Endometrium (tissue), 2 donors: ENCODE measurements around the gene CFAP161.

Experiments
- FAIRE-seq: peaks from 2 replicates; lab custom pipeline; 2012; peaks lifted over from hg19 to GRCh38; lab: Jason Lieb, UNC
- donor health status: control.
- donor health status: control.

Gene CFAP161

GRCh38 chr15:81183439-81183775, 49.3 kb downstream of the CFAP161 start:
- no peak for FAIRE-seq

GRCh38 chr15:81184188-81184587, 50.1 kb downstream of the CFAP161 start:
- no peak for FAIRE-seq

- no peak for FAIRE-seq
Measured at GRCh38 chr15:81185631-81186295, 51.7 kb downstream of the CFAP161 start.

GRCh38 chr15:81188354-81188753, 54.3 kb downstream of the CFAP161 start:
- FAIRE-seq, result no peak

- FAIRE-seq, result peak; percentile 31
Measured at GRCh38 chr15:81189583-81190283, 55.7 kb downstream of the CFAP161 start.

- FAIRE-seq, result no peak
Measured at GRCh38 chr15:81190922-81191507, 56.9 kb downstream of the CFAP161 start.

GRCh38 chr15:81191701-81192100, 57.6 kb downstream of the CFAP161 start:
- no peak for FAIRE-seq

- FAIRE-seq, result no peak
Measured at GRCh38 chr15:81194723-81195122, 60.7 kb downstream of the CFAP161 start.

- FAIRE-seq, result no peak
Measured at GRCh38 chr15:81195339-81195864, 61.3 kb downstream of the CFAP161 start.

GRCh38 chr15:81196576-81197254, 62.6 kb downstream of the CFAP161 start, which contains the start of gene IL16:
IL16 (plus strand) TSS chr15:81196879; CDS start chr15:81225400, 28,521 bp downstream.
- FAIRE-seq, result no peak

- FAIRE-seq, result no peak
Measured at GRCh38 chr15:81197255-81197630, 63.2 kb downstream of the CFAP161 start.

- no peak for FAIRE-seq
Measured at GRCh38 chr15:81197688-81198281, 63.7 kb downstream of the CFAP161 start.
